Lower lobe of right lung (tissue), 2 donors: Measurements from ENCODE around the gene USP15. TPM values are rescaled to one million over a fixed set of nuclear protein-coding genes. Genes with fewer than 3 reads are reported as not detected.

Experiments used
- ATAC-seq, 2 donors: fragments of 200-7000 bp; cut with Tn5 transposase; one replicate each; pipeline ENCODE4 v1.9.1; 2020 to 2022; ENCODE audit warnings: mild to moderate bottlenecking in 2 of 2, moderate library complexity in 2 of 2
- DNase-seq: peaks from one replicate; pipeline ENCODE4 v3.0.0-alpha.2; 2020
- H3K27ac ChIP-seq: fragments of 200-600 bp; one replicate; pipeline ENCODE4 v1.8.0; 2022
- H3K27me3 ChIP-seq: fragments of 200-600 bp; one replicate; pipeline ENCODE4 v1.8.0; 2022; ENCODE audit warnings: low read depth
- H3K36me3 ChIP-seq: fragments of 200-600 bp; one replicate; pipeline ENCODE4 v1.8.0; 2022; ENCODE audit warnings: mild to moderate bottlenecking
- H3K4me1 ChIP-seq: fragments of 200-600 bp; one replicate; pipeline ENCODE4 v1.8.0; 2022
- H3K4me3 ChIP-seq: fragments of 200-600 bp; one replicate; pipeline ENCODE4 v1.8.0; 2022; ENCODE audit warnings: mild to moderate bottlenecking
- H3K9me3 ChIP-seq: fragments of 200-600 bp; one replicate; pipeline ENCODE4 v1.8.0; 2022
- CTCF ChIP-seq: fragments of 200-600 bp; IDR thresholded peaks from one replicate; pipeline ENCODE4 v1.8.0; 2022; ENCODE audit warnings: antibody characterized with exemption, mild to moderate bottlenecking
- intact Hi-C: fragments of 100-400 bp; cut with DNase I; formaldehyde crosslinking; loops from one replicate; pipeline ENCODE4 v1.11.0; 2022
- total RNA-seq: library from RNA; stranded (reverse); fragmentation: NEBNext Ultra II Directional; extraction: Animal tissue kit (Norgen Biotek cat#: 25700); gene quantifications from one replicate; pipeline ENCODE4 v1.2.1, GENCODE V29; 2021
- donor health status: DM: no; HTN: yes; CAD: no; lungs with severe emphysema.

USP15 gene
- total RNA-seq, 1 donor from 2014 or later: 91.9 TPM

GRCh38 chr12:62279961-62280360 is 19.8 kb downstream of the USP15 start:
- intact Hi-C loops: no loop called here
- no peaks in the 10 kb centered on the region for H3K36me3 ChIP-seq
- H3K27ac ChIP-seq: no peak overlapping the region
- DNase-seq (no peak), ATAC-seq (no peak)
- no peak for TF ChIP-seq CTCF
- H3K4me3 ChIP-seq: no peak overlapping the region
- no peaks in the 10 kb centered on the region for H3K27me3 ChIP-seq
- H3K9me3 ChIP-seq: no peaks in the 10 kb centered on the region
- peaks cover 19% of the 10 kb centered on the region for H3K4me1 ChIP-seq

GRCh38 chr12:62282057-62282774 is 22.0 kb downstream of the USP15 start:
- peaks cover 5% of the 10 kb centered on the region for H3K4me1 ChIP-seq
- H3K36me3 ChIP-seq: no peaks in the 10 kb centered on the region
- H3K9me3 ChIP-seq: no peaks in the 10 kb centered on the region
- no peak overlapping the region for H3K27ac ChIP-seq
- no peak overlapping the region for H3K4me3 ChIP-seq
- TF ChIP-seq CTCF: no peak
- intact Hi-C loops: no loop called here
- no peak for DNase-seq
- ATAC-seq: no peak
- no peaks in the 10 kb centered on the region for H3K27me3 ChIP-seq

- H3K27me3 ChIP-seq: no peaks in the 10 kb centered on the region
- no peaks in the 10 kb centered on the region for H3K36me3 ChIP-seq
- no peak for TF ChIP-seq CTCF
- H3K27ac ChIP-seq: no peak overlapping the region
- no peaks in the 10 kb centered on the region for H3K9me3 ChIP-seq
- no peak for ATAC-seq
- no peak for DNase-seq
- intact Hi-C loops: no loop called here
- peaks cover 5% of the 10 kb centered on the region for H3K4me1 ChIP-seq
- H3K4me3 ChIP-seq: no peak overlapping the region
These were observed 24.5 kb downstream of the USP15 start for GRCh38 chr12:62284749-62285148.

- no peak for TF ChIP-seq CTCF
- intact Hi-C loops: no loop called here
- no peaks in the 10 kb centered on the region for H3K27me3 ChIP-seq
- H3K27ac ChIP-seq: no peak overlapping the region
- DNase-seq: no peak
- peaks cover 5% of the 10 kb centered on the region for H3K4me1 ChIP-seq
- no peak for ATAC-seq
- no peaks in the 10 kb centered on the region for H3K9me3 ChIP-seq
- no peak overlapping the region for H3K4me3 ChIP-seq
- H3K36me3 ChIP-seq: no peaks in the 10 kb centered on the region
These were observed 25.1 kb downstream of the USP15 start for GRCh38 chr12:62285284-62285683.

GRCh38 chr12:62288328-62288727 is 28.1 kb downstream of the USP15 start:
- Histone ChIP-seq H3K27me3 (no peaks in the 10 kb centered on the region), H3K4me3 (no peak overlapping the region), H3K27ac (no peak overlapping the region), H3K36me3 (no peaks in the 10 kb centered on the region), H3K9me3 (no peaks in the 10 kb centered on the region), H3K4me1 (peaks cover 16% of the 10 kb centered on the region)
- no peak for TF ChIP-seq CTCF
- intact Hi-C loops: no loop called here
- DNase-seq (no peak), ATAC-seq (no peak)
